Islet precursor cell (in vitro differentiated cells): Measurements from ENCODE around the gene COMMD1.
"Not testable (repeated sequence)": the region's sequence is repeated elsewhere in the genome, so short reads cannot be mapped to it uniquely, and the experiment has no call there.

Experiments used
- DNase-seq: peaks from one replicate; pipeline ENCODE4 v3.0.0-alpha.2; 2018

COMMD1 gene

GRCh38 chr2:61924895-61925663 lies 19.6 kb downstream of the COMMD1 start:
- peak; percentile 30 for DNase-seq

- peak; percentile 1 for DNase-seq
Observed at GRCh38 chr2:61926531-61927477, 21.3 kb downstream of the COMMD1 start.

- DNase-seq = no peak
Observed at GRCh38 chr2:61928826-61929461, 23.5 kb downstream of the COMMD1 start.

GRCh38 chr2:61937098-61937497 lies 31.6 kb downstream of the COMMD1 start:
- DNase-seq = no peak

- DNase-seq = no peak
Observed at GRCh38 chr2:61937886-61938285, 32.4 kb downstream of the COMMD1 start.

- no peak for DNase-seq
Observed at GRCh38 chr2:61938511-61938910, 33.0 kb downstream of the COMMD1 start.

- DNase-seq = no peak
Observed at GRCh38 chr2:61943251-61943650, 37.8 kb downstream of the COMMD1 start.

- no peak for DNase-seq
Observed at GRCh38 chr2:61946666-61947065, 41.2 kb downstream of the COMMD1 start.

GRCh38 chr2:61948661-61949457 lies 43.4 kb downstream of the COMMD1 start:
- peak; percentile 61 for DNase-seq

GRCh38 chr2:61949458-61949713 lies 43.9 kb downstream of the COMMD1 start:
- DNase-seq = no peak

GRCh38 chr2:61949714-61950560 lies 44.5 kb downstream of the COMMD1 start:
- DNase-seq = no peak

- no peak for DNase-seq
Observed at GRCh38 chr2:61950571-61951315, 45.3 kb downstream of the COMMD1 start.

- no peak for DNase-seq
Observed at GRCh38 chr2:61951881-61952280, 46.4 kb downstream of the COMMD1 start.

GRCh38 chr2:61952288-61952687 lies 46.8 kb downstream of the COMMD1 start:
- DNase-seq = no peak

GRCh38 chr2:61954856-61955255 lies 49.4 kb downstream of the COMMD1 start:
- not testable (repeated sequence) for DNase-seq

GRCh38 chr2:61959381-61960293 lies 54.2 kb downstream of the COMMD1 start:
- no peak for DNase-seq

- DNase-seq = no peak
Observed at GRCh38 chr2:61961231-61961901, 55.9 kb downstream of the COMMD1 start.

GRCh38 chr2:61962095-61962984 lies 56.9 kb downstream of the COMMD1 start:
- no peak for DNase-seq
